Right cardiac atrium (tissue), 5 donors: ENCODE measurements around the gene GMNN. TPM values are rescaled to one million over a fixed set of nuclear protein-coding genes. Genes with fewer than 3 reads are reported as not detected.
"Not testable (repeated sequence)": the region's sequence is repeated elsewhere in the genome, so short reads cannot be mapped to it uniquely, and the experiment has no call there.

Experiments used
- ATAC-seq, 2 donors: fragments of 200-7000 bp; cut with Tn5 transposase; one replicate each; pipeline versions ENCODE4 v1.8.0 to v1.9.1; 2020; ENCODE audit warnings: moderate library complexity in 2 of 2, mild to moderate bottlenecking in 1 of 2
- DNase-seq, 3 donors: peaks; one replicate each; pipeline ENCODE4 v3.0.0-alpha.2; 2020
- H3K27ac ChIP-seq: one replicate; pipeline ENCODE4 v1.5.1; 2013; ENCODE audit warnings: mild to moderate bottlenecking, low read length, control low read depth, moderate library complexity
- H3K27me3 ChIP-seq: one replicate; pipeline ENCODE4 v1.6.1; 2013; ENCODE audit not compliant: control insufficient read depth, insufficient read depth
- H3K4me1 ChIP-seq: one replicate; pipeline ENCODE4 v1.6.1; 2013; ENCODE audit warnings: low read length; ENCODE audit not compliant: control insufficient read depth, insufficient read depth
- H3K4me3 ChIP-seq: one replicate; pipeline ENCODE4 v1.5.1; 2013; ENCODE audit warnings: low read length, control low read depth
- H3K9me3 ChIP-seq: one replicate; pipeline ENCODE4 v1.6.1; 2013; ENCODE audit warnings: low read length; ENCODE audit not compliant: control insufficient read depth
- WGBS: extraction: QIAGEN DNeasy Blood & Tissue Kit; methylation state at CpG from one replicate; pipeline ENCODE4 v1.1.7; 2013; 5-methylcytosine and 5-hydroxymethylcytosine counted together
- intact Hi-C, 4 donors: fragments of 100-400 bp; cut with DNase I; formaldehyde crosslinking; loops; one replicate each; pipeline versions ENCODE4 v1.11.0 to v1.14.0; 2022 to 2023
- long read RNA-seq, 4 donors: library from polyadenylated mRNA; unstranded; transcript quantifications; one replicate each; pipeline ENCODE4 v2.0.0, GENCODE V29; 2020 to 2021
- polyA plus RNA-seq: library from polyadenylated mRNA; stranded (reverse); fragments of 200-250 nt; gene quantifications from one replicate; pipeline ENCODE4 v1.2.3, GENCODE V29; 2013
- total RNA-seq, 4 donors: library from RNA; stranded (reverse); fragmentation: NEBNext Ultra II Directional; extraction: Animal tissue kit (Norgen Biotek cat#: 25700); gene quantifications; one replicate each; pipeline ENCODE4 v1.2.1, GENCODE V29; 2021
- donor health status: healthy with polysubstance abuse.
- donor health status: DM: no; HTN: yes; CAD: no.
- donor health status: DM: no; HTN: no; CAD: no.
- donor health status: DM: no; HTN: yes; CAD: no; lungs with severe emphysema.
- donor health status: DM: yes; HTN: yes; CAD: no.

GMNN gene
- total RNA-seq: 1 to 10 TPM; 5.6 to 8.2 (median 6.2) TPM
- 7.0 TPM for polyA plus RNA-seq
- long read RNA-seq, donor 1, transcript GMNN-202 (7 exons, 1,133 nt): minor isoform, 5 of 11 reads
- long read RNA-seq, donor 1, transcript GMNN-201 (7 exons, 1,262 nt): major isoform, 6 of 11 reads
- long read RNA-seq, donor 1, partial matches to known transcripts: 0 of 11 reads
- long read RNA-seq, donor 1, other reads (novel, unspliced or antisense): 0 of 11 reads
- long read RNA-seq, donor 2: 0 reads
- long read RNA-seq, donor 3, transcript GMNN-202 (7 exons, 1,133 nt): major isoform, 6 of 10 reads
- long read RNA-seq, donor 3, partial matches to known transcripts: 0 of 10 reads
- long read RNA-seq, donor 3, other reads (novel, unspliced or antisense): 0 of 10 reads
- long read RNA-seq, donor 4, partial matches to known transcripts: 0 of 3 reads
- long read RNA-seq, donor 4, other reads (novel, unspliced or antisense): 1 of 3 reads

- Histone ChIP-seq H3K27me3 (no peaks in the 10 kb centered on the region), H3K4me3 (peak within 1 kb of the TSS; percentile 92), H3K4me1 (peaks cover 2% of the 10 kb centered on the region), H3K9me3 (no peaks in the 10 kb centered on the region), H3K27ac (peak within 1 kb of the TSS; percentile 95)
- peak; percentile 99 for ATAC-seq
- DNase-seq: peak; percentile 100
- intact Hi-C loops: no loop called here
- under 1% methylated on average over 75 of the region's 75 CpGs for WGBS
These were observed at the start of gene GMNN for GRCh38 chr6:24774696-24775519. GMNN (plus strand) TSS chr6:24774937; CDS start chr6:24777247, 2,310 bp downstream.

- H3K4me1 ChIP-seq, H3K4me3 ChIP-seq, H3K27me3 ChIP-seq, H3K27ac ChIP-seq, DNase-seq, intact Hi-C loops, ATAC-seq, H3K9me3 ChIP-seq: not testable (repeated sequence)
- 92% methylated on average over 3 of the region's 3 CpGs for WGBS
These were observed 44.1 kb upstream of the GMNN start for GRCh38 chr6:24730653-24731052.

- intact Hi-C loops, DNase-seq, H3K27me3 ChIP-seq, H3K4me1 ChIP-seq, H3K27ac ChIP-seq, H3K9me3 ChIP-seq, ATAC-seq, H3K4me3 ChIP-seq: not testable (repeated sequence)
- 90% methylated on average over 6 of the region's 6 CpGs for WGBS
These were observed 43.1 kb upstream of the GMNN start for GRCh38 chr6:24731456-24732134.

- Histone ChIP-seq H3K9me3 (no peaks in the 10 kb centered on the region), H3K4me1 (no peaks in the 10 kb centered on the region), H3K4me3 (no peak overlapping the region), H3K27ac (no peak overlapping the region), H3K27me3 (no peaks in the 10 kb centered on the region)
- no peak for ATAC-seq
- intact Hi-C loops: no loop called here
- DNase-seq: no peak
- 93% methylated on average over 1 of the region's 1 CpG for WGBS
These were observed 40.6 kb upstream of the GMNN start for GRCh38 chr6:24734166-24734565.

- intact Hi-C loops, H3K27ac ChIP-seq, H3K27me3 ChIP-seq, DNase-seq, H3K9me3 ChIP-seq, H3K4me3 ChIP-seq, ATAC-seq, H3K4me1 ChIP-seq: not testable (repeated sequence)
- 92% methylated on average over 4 of the region's 4 CpGs for WGBS
These were observed 40.0 kb upstream of the GMNN start for GRCh38 chr6:24734710-24735109.

- no peaks in the 10 kb centered on the region for H3K4me1 ChIP-seq
- no peaks in the 10 kb centered on the region for H3K9me3 ChIP-seq
- no peak for DNase-seq
- no peak for ATAC-seq
- H3K27me3 ChIP-seq: no peaks in the 10 kb centered on the region
- WGBS: 47% methylated on average over 3 of the region's 3 CpGs
- intact Hi-C loops: no loop called here
- H3K4me3 ChIP-seq: no peak overlapping the region
- no peak overlapping the region for H3K27ac ChIP-seq
These were observed 36.0 kb upstream of the GMNN start for GRCh38 chr6:24738741-24739140.

- no peaks in the 10 kb centered on the region for H3K27me3 ChIP-seq
- H3K4me1 ChIP-seq: no peaks in the 10 kb centered on the region
- no peak for DNase-seq
- intact Hi-C loops: no loop called here
- no peak overlapping the region for H3K27ac ChIP-seq
- ATAC-seq: no peak
- no peaks in the 10 kb centered on the region for H3K9me3 ChIP-seq
- H3K4me3 ChIP-seq: no peak overlapping the region
These were observed 33.9 kb upstream of the GMNN start for GRCh38 chr6:24740861-24741260.

- Histone ChIP-seq H3K4me3 (no peak overlapping the region), H3K27ac (no peak overlapping the region), H3K9me3 (no peaks in the 10 kb centered on the region), H3K27me3 (no peaks in the 10 kb centered on the region), H3K4me1 (no peaks in the 10 kb centered on the region)
- intact Hi-C loops: no loop called here
- 85% methylated on average over 5 of the region's 5 CpGs for WGBS
- no peak for DNase-seq
- ATAC-seq: no peak
These were observed 32.5 kb upstream of the GMNN start for GRCh38 chr6:24742216-24742738.

GRCh38 chr6:24743265-24743943 lies 31.3 kb upstream of the GMNN start:
- Histone ChIP-seq H3K4me3 (no peak overlapping the region), H3K27ac (no peak overlapping the region), H3K9me3 (no peaks in the 10 kb centered on the region), H3K4me1 (no peaks in the 10 kb centered on the region), H3K27me3 (no peaks in the 10 kb centered on the region)
- intact Hi-C loops: no loop called here
- DNase-seq (no peak), ATAC-seq (peak; percentile 62 to 71)
- 65% methylated on average over 2 of the region's 2 CpGs for whole genome bisulfite sequencing

GRCh38 chr6:24743944-24744335 lies 30.8 kb upstream of the GMNN start:
- Histone ChIP-seq H3K27ac (no peak overlapping the region), H3K4me1 (no peaks in the 10 kb centered on the region), H3K4me3 (no peak overlapping the region), H3K9me3 (no peaks in the 10 kb centered on the region), H3K27me3 (no peaks in the 10 kb centered on the region)
- DNase-seq (no peak), ATAC-seq (no peak)
- intact Hi-C loops: no loop called here
- WGBS: 73% methylated on average over 3 of the region's 3 CpGs
